ENCODE results near the gene ZMYM3.

DNA sequence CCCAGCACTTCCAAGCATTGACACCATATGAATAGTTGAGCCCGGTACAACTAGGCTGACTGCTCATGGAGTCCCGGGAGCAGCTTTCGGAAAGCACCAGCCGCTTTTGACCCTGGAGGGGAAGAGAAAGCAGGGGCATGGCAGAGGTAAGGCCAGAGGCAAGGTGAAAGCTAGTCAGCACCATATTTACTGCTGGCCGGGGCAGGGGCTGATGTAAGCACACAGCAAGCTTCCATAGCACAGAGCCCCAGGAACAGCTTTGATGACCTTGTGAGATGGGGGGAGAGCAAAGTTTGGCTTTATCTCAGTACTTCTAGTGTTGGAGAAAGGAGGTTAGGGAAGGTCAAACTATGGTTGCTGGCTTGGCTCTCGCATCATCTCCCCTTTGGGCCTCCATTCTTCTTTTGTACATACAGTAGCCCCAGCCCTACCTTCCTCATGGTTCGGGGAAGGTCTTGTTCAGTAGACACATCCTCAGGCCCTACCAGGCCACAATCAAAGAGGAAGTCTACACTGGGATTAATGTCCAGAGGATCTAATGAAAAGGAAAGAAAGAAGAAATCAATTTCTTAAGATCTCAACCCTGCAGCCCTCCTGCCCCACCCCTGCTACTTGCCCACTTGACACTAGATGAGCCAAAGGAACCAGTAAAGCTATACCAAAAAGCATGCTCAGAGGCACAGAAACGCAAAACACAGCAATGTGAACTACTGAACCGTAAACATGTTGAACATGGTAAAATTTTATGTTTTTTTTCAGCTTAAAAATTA, 9.4 kb downstream of the ZMYM3 start:
- TF ChIP-seq CTCF (IDR thresholded peaks at IDR 0.05 in 8 of 11, conservative IDR thresholded peaks at IDR 0.05 in 3 of 11) (no peak), POLR2A (IDR thresholded peaks at IDR 0.05) (no peak), POLR2AphosphoS5 (IDR thresholded peaks at IDR 0.05) (no peak)
